Prostate gland (tissue), 2 donors: ENCODE data around the gene CGNL1.

ENCODE experiments used
- POLR2A ChIP-seq: fragments of 450-650 bp; IDR thresholded peaks from one replicate; pipeline ENCODE4 v1.6.1; 2016; ENCODE audit warnings: antibody characterized with exemption, mild to moderate bottlenecking
- TF ChIP-seq, protein P1 (sequence below), 4 experiments: fragments of 200-600 bp in 2 of 4; fragments of 450-650 bp in 2 of 4; sonication (generic) in 2 of 4; IDR thresholded peaks; 1 replicate in 3 of 4; 2 replicates in 1 of 4; pipeline ENCODE4 v1.5.1; 2016 to 2019; ENCODE audit warnings: antibody characterized with exemption in 4 of 4, mild to moderate bottlenecking in 2 of 4, moderate library complexity in 2 of 4

DNA sequence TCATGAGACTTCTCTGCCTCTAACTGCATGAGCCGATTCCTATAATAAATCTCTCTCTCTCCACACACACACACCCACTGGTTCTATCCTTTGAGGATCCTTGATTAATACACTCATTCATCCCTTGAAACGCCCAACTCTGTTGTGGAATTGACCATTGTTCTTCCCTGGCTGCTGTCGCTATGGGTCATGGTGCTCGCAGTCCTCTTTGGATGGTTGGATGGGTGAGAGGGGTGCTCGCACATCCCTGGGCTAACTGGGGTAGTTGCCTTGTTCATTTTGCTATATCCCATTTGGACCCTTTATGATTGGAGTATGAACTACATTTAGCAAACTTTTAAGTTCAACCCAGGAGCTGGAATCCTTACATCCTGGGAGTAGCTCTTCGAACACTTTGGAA lies 181.5 kb downstream of the CGNL1 start:
- no peak for TF ChIP-seq POLR2A
- TF ChIP-seq, protein P1, sequence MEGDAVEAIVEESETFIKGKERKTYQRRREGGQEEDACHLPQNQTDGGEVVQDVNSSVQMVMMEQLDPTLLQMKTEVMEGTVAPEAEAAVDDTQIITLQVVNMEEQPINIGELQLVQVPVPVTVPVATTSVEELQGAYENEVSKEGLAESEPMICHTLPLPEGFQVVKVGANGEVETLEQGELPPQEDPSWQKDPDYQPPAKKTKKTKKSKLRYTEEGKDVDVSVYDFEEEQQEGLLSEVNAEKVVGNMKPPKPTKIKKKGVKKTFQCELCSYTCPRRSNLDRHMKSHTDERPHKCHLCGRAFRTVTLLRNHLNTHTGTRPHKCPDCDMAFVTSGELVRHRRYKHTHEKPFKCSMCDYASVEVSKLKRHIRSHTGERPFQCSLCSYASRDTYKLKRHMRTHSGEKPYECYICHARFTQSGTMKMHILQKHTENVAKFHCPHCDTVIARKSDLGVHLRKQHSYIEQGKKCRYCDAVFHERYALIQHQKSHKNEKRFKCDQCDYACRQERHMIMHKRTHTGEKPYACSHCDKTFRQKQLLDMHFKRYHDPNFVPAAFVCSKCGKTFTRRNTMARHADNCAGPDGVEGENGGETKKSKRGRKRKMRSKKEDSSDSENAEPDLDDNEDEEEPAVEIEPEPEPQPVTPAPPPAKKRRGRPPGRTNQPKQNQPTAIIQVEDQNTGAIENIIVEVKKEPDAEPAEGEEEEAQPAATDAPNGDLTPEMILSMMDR (IDR thresholded peaks at IDR 0.05): no peak
